GM12874 (cell line): ENCODE data around the gene SH3PXD2A.

Source experiments
- CTCF ChIP-seq: IDR thresholded peaks from 2 replicates; pipeline ENCODE4 v1.5.1; 2011; ENCODE audit warnings: low read depth, mild to moderate bottlenecking, control low read depth, low read length, moderate library complexity; ENCODE audit not compliant: insufficient read depth

SH3PXD2A gene

GRCh38 chr10:103637011-103637410 lies 218.4 kb downstream of the SH3PXD2A start:
- TF ChIP-seq CTCF, result no peak

- TF ChIP-seq CTCF, result no peak
These were observed 218.9 kb downstream of the SH3PXD2A start for GRCh38 chr10:103636492-103636891.

GRCh38 chr10:103635580-103635979 lies 219.8 kb downstream of the SH3PXD2A start:
- no peak for TF ChIP-seq CTCF

GRCh38 chr10:103633846-103634245 lies 221.5 kb downstream of the SH3PXD2A start:
- no peak for TF ChIP-seq CTCF

GRCh38 chr10:103632247-103632642 lies 223.1 kb downstream of the SH3PXD2A start:
- TF ChIP-seq CTCF, result no peak

GRCh38 chr10:103630156-103630555 lies 225.2 kb downstream of the SH3PXD2A start:
- TF ChIP-seq CTCF, result no peak

- TF ChIP-seq CTCF, result no peak
These were observed 225.8 kb downstream of the SH3PXD2A start for GRCh38 chr10:103629581-103629980.

- TF ChIP-seq CTCF, result no peak
These were observed 227.5 kb downstream of the SH3PXD2A start for GRCh38 chr10:103627893-103628292.
